Common myeloid progenitor, CD34-positive (primary cell): Measurements from ENCODE around the gene GPR161.

Source experiments
- CTCF ChIA-PET: fragments of 350-600 bp; sonication (Branson Sonifier 250); formaldehyde crosslinking; loops from one replicate; lab custom pipeline; 2021; ENCODE audit warnings: antibody characterized with exemption; lab: Charles Lee
- POLR2A ChIA-PET: fragments of 350-600 bp; sonication (Branson Sonifier 250); formaldehyde crosslinking; loops from one replicate; lab custom pipeline; 2021; ENCODE audit warnings: antibody characterized with exemption; lab: Charles Lee
- DNase-seq, 3 donors: peaks; one replicate each; pipeline versions ENCODE4 v3.0.0 to v3.0.0-alpha.2; 2013
- H3K27ac ChIP-seq, 2 experiments: 1 replicate in 1 of 2; 2 replicates in 1 of 2; pipeline ENCODE4 v1.7.0; 2013; ENCODE audit warnings: inconsistent platforms in 2 of 2, low read length in 2 of 2, mild to moderate bottlenecking in 2 of 2, low read depth in 1 of 2, moderate library complexity in 1 of 2; ENCODE audit not compliant: severe bottlenecking in 2 of 2, insufficient read depth in 1 of 2, poor library complexity in 1 of 2
- H3K27me3 ChIP-seq, 5 experiments: replicated peaks in 2 of 5; 1 replicate in 3 of 5; 2 replicates in 2 of 5; pipeline versions ENCODE4 v1.6.1 to v1.7.0; 2013; ENCODE audit warnings: low read length in 4 of 5, mild to moderate bottlenecking in 2 of 5, moderate library complexity in 2 of 5, inconsistent platforms in 1 of 5; ENCODE audit not compliant: insufficient read depth in 5 of 5, control insufficient read depth in 4 of 5
- H3K36me3 ChIP-seq, 4 experiments: 1 replicate in 2 of 4; 2 replicates in 2 of 4; pipeline versions ENCODE4 v1.6.1 to v1.7.0; 2013; ENCODE audit warnings: low read length in 3 of 4, control low read depth in 1 of 4, mild to moderate bottlenecking in 1 of 4; ENCODE audit not compliant: control insufficient read depth in 4 of 4, insufficient read depth in 4 of 4
- H3K4me1 ChIP-seq, 4 experiments: 1 replicate in 3 of 4; 2 replicates in 1 of 4; pipeline versions ENCODE4 v1.6.1 to v1.7.1; 2013; ENCODE audit warnings: low read length in 3 of 4, mild to moderate bottlenecking in 3 of 4, control low read depth in 1 of 4, inconsistent platforms in 1 of 4, moderate library complexity in 1 of 4; ENCODE audit not compliant: control insufficient read depth in 4 of 4, insufficient read depth in 4 of 4; ENCODE audit errors: control extremely low read depth in 1 of 4
- H3K4me3 ChIP-seq, 7 experiments: 1 replicate in 4 of 7; 2 replicates in 3 of 7; pipeline versions ENCODE4 v1.5.1 to v1.7.0; 2013; ENCODE audit warnings: mild to moderate bottlenecking in 7 of 7, low read length in 6 of 7, moderate library complexity in 6 of 7, inconsistent platforms in 2 of 7, low read depth in 2 of 7, control low read depth in 1 of 7; ENCODE audit not compliant: insufficient read depth in 4 of 7, control insufficient read depth in 1 of 7; ENCODE audit errors: extremely low read depth in 1 of 7
- H3K9me3 ChIP-seq, 5 experiments: 1 replicate in 4 of 5; 2 replicates in 1 of 5; pipeline versions ENCODE4 v1.6.1 to v1.7.1; 2013; ENCODE audit warnings: low read length in 4 of 5, mild to moderate bottlenecking in 2 of 5, inconsistent platforms in 1 of 5, low read depth in 1 of 5, moderate library complexity in 1 of 5; ENCODE audit not compliant: control insufficient read depth in 4 of 5, insufficient read depth in 2 of 5; ENCODE audit errors: control extremely low read depth in 1 of 5
- WGBS: methylation state at CpG from one replicate; pipeline ENCODE4 v1.1.5; 2013; ENCODE audit not compliant: insufficient coverage; 5-methylcytosine and 5-hydroxymethylcytosine counted together

The GPR161 gene

GRCh38 chr1:168084396-168085231 is 52.1 kb downstream of the GPR161 start:
- Histone ChIP-seq H3K4me3 (peak overlapping the region in 1 of 7 experiments; percentile 54), H3K36me3 (no peaks in the 10 kb centered on the region), H3K4me1 (peaks cover 0 to 10% (median 4%) of the 10 kb centered on the region in 4 experiments), H3K27me3 (no peaks in the 10 kb centered on the region), H3K9me3 (no peaks in the 10 kb centered on the region), H3K27ac (no peak overlapping the region)
- CTCF ChIA-PET = interaction anchor here (0.7 to 4.7 kb wide), 14 partner anchors 9 to 361 kb away, joined by 3 to 21 read pairs (median 3); no protein-coding TSS in a partner anchor
- 16% methylated on average over 8 of the region's 13 CpGs for WGBS
- DNase-seq = peak; percentile 67 to 86 (median 82)
- POLR2A ChIA-PET = no interaction called here

GRCh38 chr1:168083456-168084325 is 53.0 kb downstream of the GPR161 start:
- WGBS = 98% methylated on average over 7 of the region's 7 CpGs
- H3K36me3 ChIP-seq = no peaks in the 10 kb centered on the region
- CTCF ChIA-PET = interaction anchor here (0.6 to 4.7 kb wide), 22 partner anchors 8 to 483 kb away, joined by 3 to 21 read pairs (median 4); no protein-coding TSS in a partner anchor
- H3K27ac ChIP-seq = no peak overlapping the region
- no peaks in the 10 kb centered on the region for H3K9me3 ChIP-seq
- POLR2A ChIA-PET = no interaction called here
- no peaks in the 10 kb centered on the region for H3K27me3 ChIP-seq
- H3K4me3 ChIP-seq = no peak overlapping the region
- no peak for DNase-seq
- peaks cover 0 to 10% (median 4%) of the 10 kb centered on the region in 4 experiments for H3K4me1 ChIP-seq

DNA sequence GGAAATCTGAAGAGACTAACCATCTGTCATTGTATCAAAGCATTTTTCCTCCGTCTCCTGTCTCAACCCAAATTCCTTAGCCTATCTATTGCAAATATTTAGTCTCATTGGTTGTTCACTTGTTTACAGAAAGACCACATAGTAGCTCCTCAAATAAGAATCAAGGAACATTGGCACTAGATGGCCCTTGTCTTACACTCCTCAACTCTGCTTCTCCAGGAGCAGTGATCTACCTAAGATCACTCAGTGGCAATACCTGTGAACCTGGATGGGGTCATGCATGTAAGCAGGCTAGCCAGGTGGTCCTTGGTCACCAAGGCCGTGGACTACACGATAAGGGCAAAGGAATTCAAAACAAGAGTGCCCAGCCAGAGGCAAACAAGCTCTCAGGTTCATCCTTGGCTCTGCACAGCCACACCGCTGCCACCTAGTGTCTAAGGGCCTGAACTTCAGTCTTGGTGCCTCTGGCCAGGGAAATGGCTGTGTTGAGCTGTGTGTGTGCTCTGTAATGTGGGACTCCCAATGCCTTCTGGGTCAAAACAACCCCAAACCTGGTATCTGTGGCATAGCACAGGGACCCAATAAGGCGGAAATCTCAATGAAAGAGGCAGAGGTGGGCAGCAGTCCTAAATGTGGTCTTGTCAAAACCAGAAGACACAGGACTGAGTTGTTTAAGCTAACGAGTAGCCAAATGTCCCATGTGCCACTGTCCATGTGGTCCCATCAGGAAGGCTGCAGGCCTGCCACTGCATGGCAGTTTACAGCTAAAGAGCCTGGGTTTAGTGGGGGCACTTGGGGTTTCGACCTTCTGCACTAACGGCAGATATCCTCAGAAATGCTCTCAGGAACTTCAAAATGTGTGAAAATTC is 54.5 kb downstream of the GPR161 start:
- Histone ChIP-seq H3K27ac (no peak overlapping the region), H3K4me3 (no peak overlapping the region), H3K27me3 (no peaks in the 10 kb centered on the region), H3K9me3 (no peaks in the 10 kb centered on the region), H3K36me3 (peaks cover 0 to 7% (median 5%) of the 10 kb centered on the region in 4 experiments), H3K4me1 (peaks cover 0 to 10% (median 4%) of the 10 kb centered on the region in 4 experiments)
- POLR2A ChIA-PET = no interaction called here
- DNase-seq = peak; percentile 45 to 75 (median 68)
- WGBS = 52% methylated on average over 5 of the region's 8 CpGs
- CTCF ChIA-PET = interaction anchor here (0.6 to 4.7 kb wide), 26 partner anchors 7 to 481 kb away, joined by 3 to 21 read pairs (median 4); partner anchors contain the start of gene MPZL1

DNA sequence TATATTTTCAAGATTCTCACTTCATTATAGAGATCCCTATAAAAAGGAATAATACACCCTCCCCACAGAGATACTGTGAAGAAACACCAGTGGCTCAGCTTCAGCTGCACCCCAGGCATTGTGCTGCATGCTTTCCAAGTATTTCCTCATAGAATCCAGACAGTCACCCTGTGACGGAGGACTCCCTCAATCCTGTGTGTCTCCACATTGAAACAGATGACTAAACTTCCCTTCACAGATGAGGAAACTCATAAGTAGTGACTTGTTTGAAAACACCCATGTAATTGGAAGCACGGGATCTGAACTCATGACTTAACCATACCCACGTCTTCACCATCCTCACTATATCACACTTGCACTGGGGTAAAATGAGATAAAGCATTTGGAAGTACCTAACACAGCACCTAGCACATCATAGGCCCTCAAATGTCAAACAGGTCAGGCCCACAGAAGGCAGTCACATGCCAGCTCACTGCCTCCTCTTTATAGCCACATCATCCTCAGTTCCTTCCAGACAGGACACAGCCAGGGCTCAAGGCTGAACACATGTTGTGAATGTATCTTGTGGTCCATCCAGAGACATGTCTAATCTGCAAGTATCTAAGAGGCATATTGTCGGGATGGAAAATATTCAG is 55.2 kb downstream of the GPR161 start:
- H3K9me3 ChIP-seq = no peaks in the 10 kb centered on the region
- H3K27ac ChIP-seq = no peak overlapping the region
- H3K36me3 ChIP-seq = peaks cover 0 to 15% (median 12%) of the 10 kb centered on the region in 4 experiments
- no peak overlapping the region for H3K4me3 ChIP-seq
- ChIA-PET CTCF (interaction anchor here (0.6 to 2.3 kb wide), 14 partner anchors 9 to 360 kb away, joined by 3 to 15 read pairs (median 4); partner anchors contain the start of gene MPZL1), POLR2A (no interaction called here)
- DNase-seq = no peak
- H3K27me3 ChIP-seq = no peaks in the 10 kb centered on the region
- peaks cover 0 to 10% (median 4%) of the 10 kb centered on the region in 4 experiments for H3K4me1 ChIP-seq
- 100% methylated on average over 2 of the region's 4 CpGs for WGBS

DNA sequence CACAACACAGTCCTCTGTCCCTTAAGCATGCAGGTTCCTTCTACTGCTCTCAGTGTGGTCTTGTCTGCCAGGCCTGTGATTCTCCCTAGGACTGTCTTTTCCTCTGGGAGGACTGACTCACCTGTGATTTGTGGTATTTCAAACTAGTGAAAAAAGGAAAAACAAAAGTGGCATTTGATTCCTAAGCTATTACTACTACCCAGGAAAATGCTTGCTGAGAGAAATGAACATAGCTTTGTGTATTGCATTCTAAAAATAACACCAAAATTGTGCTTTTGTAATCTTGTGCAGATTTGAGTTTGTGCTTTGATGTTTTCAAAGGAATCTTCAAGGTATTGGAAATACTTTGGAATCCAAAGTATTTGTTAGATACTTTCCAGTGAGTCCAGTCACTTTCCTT is 57.0 kb downstream of the GPR161 start:
- POLR2A ChIA-PET = no interaction called here
- CTCF ChIA-PET = interaction anchor here (0.7 kb wide), 1 partner anchor 19 kb away, joined by 3 read pairs; no protein-coding TSS in a partner anchor
- no peaks in the 10 kb centered on the region for H3K9me3 ChIP-seq
- peaks cover 0 to 10% (median under 1%) of the 10 kb centered on the region in 4 experiments for H3K4me1 ChIP-seq
- H3K4me3 ChIP-seq = no peak overlapping the region
- H3K27ac ChIP-seq = no peak overlapping the region
- no peaks in the 10 kb centered on the region for H3K27me3 ChIP-seq
- DNase-seq = no peak
- peaks cover 0 to 27% (median 20%) of the 10 kb centered on the region in 4 experiments for H3K36me3 ChIP-seq

DNA sequence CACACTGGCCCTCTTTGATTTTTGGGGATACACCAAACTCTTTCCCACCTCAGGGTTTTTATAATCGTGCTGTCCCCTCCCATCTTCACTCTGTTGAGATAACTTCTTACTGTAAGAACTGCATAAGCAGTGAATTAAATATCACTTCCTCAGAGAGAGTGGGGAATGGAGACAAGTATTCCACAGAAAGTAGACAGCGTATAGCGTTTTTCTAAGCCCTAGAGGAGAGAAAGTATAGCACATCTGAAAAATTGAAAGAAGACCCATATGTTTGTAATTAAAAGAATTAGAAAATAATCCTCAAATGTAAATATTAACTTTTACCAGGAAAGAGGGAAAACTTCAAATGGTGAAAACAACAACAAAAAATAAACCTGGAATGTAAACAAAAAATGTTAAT is 67.3 kb downstream of the GPR161 start:
- H3K36me3 ChIP-seq = peaks cover 18 to 71% (median 39%) of the 10 kb centered on the region in 4 experiments
- H3K27me3 ChIP-seq = no peaks in the 10 kb centered on the region
- H3K9me3 ChIP-seq = no peaks in the 10 kb centered on the region
- 100% methylated on average over 1 of the region's 3 CpGs for WGBS
- no peak overlapping the region for H3K4me3 ChIP-seq
- no peaks in the 10 kb centered on the region for H3K4me1 ChIP-seq
- DNase-seq = no peak
- ChIA-PET CTCF (interaction anchor here (0.9 to 1.0 kb wide), 2 partner anchors 13 to 16 kb away, joined by 3 to 4 read pairs; no protein-coding TSS in a partner anchor), POLR2A (no interaction called here)
- no peak overlapping the region for H3K27ac ChIP-seq
